Osteoblast (primary cell): Measurements from ENCODE around the gene DIP2B. TPM values are rescaled to one million over a fixed set of nuclear protein-coding genes. Genes with fewer than 3 reads are reported as not detected.

ENCODE experiments used
- small RNA-seq: library from RNA; depleted of rRNA; stranded (forward); fragments of <200 nt; gene quantifications from one replicate; pipeline ENCODE3, GENCODE V24; 2012
- total RNA-seq: library from RNA; depleted of rRNA; stranded (reverse); fragments of >200 nt; gene quantifications from 2 replicates; pipeline ENCODE4 v1.2.3, GENCODE V29; 2012

DIP2B gene
- total RNA-seq, 1 donor: 28.2 TPM

Small RNA genes lying within 50 kb of the gene (small RNA-seq; reads per million reads assigned to genes)
- gene RF00019: not detected
- gene RNU6-238P: not detected
- not detected for gene RNU6-769P

Other genes starting within 250 kb of the DIP2B start
- gene LIMA1, start 221.5 kb upstream of the DIP2B start, total RNA-seq: 433 and 436 TPM in 2 replicates
- gene FAM186A, start 108.4 kb upstream of the DIP2B start, total RNA-seq: not detected in 2 replicates
- 36.5 and 37.6 TPM in 2 replicates for gene LARP4, start 104.1 kb upstream of the DIP2B start, total RNA-seq